ENCODE measurements around the gene KIAA2012. TPM values are rescaled to one million over a fixed set of nuclear protein-coding genes. Genes with fewer than 3 reads are reported as not detected.

The KIAA2012 gene
- total and polyA plus RNA-seq, 4 experiments from 2014 or later: not detected

- DNase-seq: no peak
- Mint-ChIP-seq H3K4me3 (no peak overlapping the region), H3K27me3 (peaks cover 2 to 20% of the 10 kb centered on the region in 2 donors), H3K27ac (no peak overlapping the region), H3K4me1 (peaks cover 0 to 2% (median 0%) of the 10 kb centered on the region in 4 donors), H3K36me3 (no peaks in the 10 kb centered on the region), H3K9me3 (peaks cover 0 to 2% (median 0%) of the 10 kb centered on the region in 8 donors)
- no peaks in the 10 kb centered on the region for H3K9me3 ChIP-seq (ENCODE audit: control insufficient read depth in 1 of 2, low read length in 2 of 2)
- no peak overlapping the region for H3K4me3 ChIP-seq (ENCODE audit: low read length in 2 of 2)
- no peak overlapping the region for H3K27ac ChIP-seq (ENCODE audit: low read depth, low read length)
- H3K4me1 ChIP-seq (ENCODE audit: insufficient read depth, low read length): no peaks in the 10 kb centered on the region
- H3K36me3 ChIP-seq (ENCODE audit: insufficient read depth, low read length): no peaks in the 10 kb centered on the region
- ChIA-PET POLR2A (ENCODE audit: partially characterized antibody) (no interaction called here), CTCF (ENCODE audit: partially characterized antibody) (no interaction called here)
- no peaks in the 10 kb centered on the region for H3K27me3 ChIP-seq (ENCODE audit: insufficient read depth, low read length)
- intact Hi-C loops (cut with micrococcal nuclease): no loop called here
Measured at GRCh38 chr2:202149155-202149762, 76.2 kb downstream of the KIAA2012 start.

- Mint-ChIP-seq H3K36me3 (no peaks in the 10 kb centered on the region), H3K9me3 (peaks cover 0 to 2% (median 0%) of the 10 kb centered on the region in 8 donors), H3K4me3 (no peak overlapping the region), H3K27ac (no peak overlapping the region), H3K4me1 (no peaks in the 10 kb centered on the region), H3K27me3 (peaks cover 4 to 20% of the 10 kb centered on the region in 2 donors)
- Histone ChIP-seq H3K27ac (ENCODE audit: low read depth, low read length) (no peak overlapping the region), H3K9me3 (ENCODE audit: control insufficient read depth in 1 of 2, low read length in 2 of 2) (no peaks in the 10 kb centered on the region), H3K4me3 (ENCODE audit: low read length in 2 of 2) (no peak overlapping the region), H3K36me3 (ENCODE audit: insufficient read depth, low read length) (no peaks in the 10 kb centered on the region), H3K27me3 (ENCODE audit: insufficient read depth, low read length) (no peaks in the 10 kb centered on the region), H3K4me1 (ENCODE audit: insufficient read depth, low read length) (no peaks in the 10 kb centered on the region)
- DNase-seq: no peak
- ChIA-PET CTCF (ENCODE audit: partially characterized antibody) (no interaction called here), POLR2A (ENCODE audit: partially characterized antibody) (no interaction called here)
- intact Hi-C loops (cut with micrococcal nuclease): no loop called here
Measured at GRCh38 chr2:202149936-202150335, 76.9 kb downstream of the KIAA2012 start.

- H3K4me1 Mint-ChIP-seq: no peaks in the 10 kb centered on the region
- no peak overlapping the region for H3K4me3 Mint-ChIP-seq
- Histone ChIP-seq H3K27ac (ENCODE audit: low read depth, low read length) (no peak overlapping the region), H3K9me3 (ENCODE audit: control insufficient read depth in 1 of 2, low read length in 2 of 2) (no peaks in the 10 kb centered on the region), H3K36me3 (ENCODE audit: insufficient read depth, low read length) (no peaks in the 10 kb centered on the region), H3K27me3 (ENCODE audit: insufficient read depth, low read length) (no peaks in the 10 kb centered on the region), H3K4me3 (ENCODE audit: low read length in 2 of 2) (no peak overlapping the region), H3K4me1 (ENCODE audit: insufficient read depth, low read length) (no peaks in the 10 kb centered on the region)
- peaks cover 5 to 25% of the 10 kb centered on the region in 2 donors for H3K27me3 Mint-ChIP-seq
- POLR2A ChIA-PET (ENCODE audit: partially characterized antibody): no interaction called here
- CTCF ChIA-PET (ENCODE audit: partially characterized antibody): no interaction called here
- DNase-seq: no peak
- peak overlapping the region in 1 of 7 donors; percentile 36 for H3K27ac Mint-ChIP-seq
- H3K36me3 Mint-ChIP-seq: no peaks in the 10 kb centered on the region
- peaks cover 0 to 2% (median 0%) of the 10 kb centered on the region in 8 donors for H3K9me3 Mint-ChIP-seq
- intact Hi-C loops (cut with micrococcal nuclease): no loop called here
Measured at GRCh38 chr2:202152104-202152715, 79.2 kb downstream of the KIAA2012 start.

GRCh38 chr2:202154613-202155012 lies 81.6 kb downstream of the KIAA2012 start:
- intact Hi-C loops (cut with micrococcal nuclease): no loop called here
- Mint-ChIP-seq H3K9me3 (peaks cover 0 to 2% (median 0%) of the 10 kb centered on the region in 8 donors), H3K36me3 (no peaks in the 10 kb centered on the region), H3K4me1 (no peaks in the 10 kb centered on the region), H3K27me3 (peaks cover 6 to 18% of the 10 kb centered on the region in 2 donors), H3K27ac (no peak overlapping the region), H3K4me3 (no peak overlapping the region)
- Histone ChIP-seq H3K4me1 (ENCODE audit: insufficient read depth, low read length) (no peaks in the 10 kb centered on the region), H3K27me3 (ENCODE audit: insufficient read depth, low read length) (no peaks in the 10 kb centered on the region), H3K36me3 (ENCODE audit: insufficient read depth, low read length) (no peaks in the 10 kb centered on the region), H3K9me3 (ENCODE audit: control insufficient read depth in 1 of 2, low read length in 2 of 2) (no peaks in the 10 kb centered on the region), H3K4me3 (ENCODE audit: low read length in 2 of 2) (no peak overlapping the region), H3K27ac (ENCODE audit: low read depth, low read length) (no peak overlapping the region)
- POLR2A ChIA-PET (ENCODE audit: partially characterized antibody): no interaction called here
- no peak for DNase-seq
- CTCF ChIA-PET (ENCODE audit: partially characterized antibody): interaction anchor here (1.7 kb wide), 1 partner anchor 24 kb away, joined by 4 read pairs; no protein-coding TSS in a partner anchor

GRCh38 chr2:202157211-202157990 lies 84.3 kb downstream of the KIAA2012 start:
- no peak for DNase-seq
- Mint-ChIP-seq H3K36me3 (no peaks in the 10 kb centered on the region), H3K27ac (no peak overlapping the region), H3K9me3 (peaks cover 0 to 2% (median 0%) of the 10 kb centered on the region in 8 donors), H3K4me3 (no peak overlapping the region), H3K4me1 (peaks cover 0 to 4% (median 0%) of the 10 kb centered on the region in 4 donors), H3K27me3 (peaks cover 6% of the 10 kb centered on the region in 2 donors)
- ChIA-PET POLR2A (ENCODE audit: partially characterized antibody) (no interaction called here), CTCF (ENCODE audit: partially characterized antibody) (no interaction called here)
- H3K27me3 ChIP-seq (ENCODE audit: insufficient read depth, low read length): no peaks in the 10 kb centered on the region
- no peak overlapping the region for H3K4me3 ChIP-seq (ENCODE audit: low read length in 2 of 2)
- H3K36me3 ChIP-seq (ENCODE audit: insufficient read depth, low read length): no peaks in the 10 kb centered on the region
- no peak overlapping the region for H3K27ac ChIP-seq (ENCODE audit: low read depth, low read length)
- intact Hi-C loops (cut with micrococcal nuclease): no loop called here
- no peaks in the 10 kb centered on the region for H3K4me1 ChIP-seq (ENCODE audit: insufficient read depth, low read length)
- H3K9me3 ChIP-seq (ENCODE audit: control insufficient read depth in 1 of 2, low read length in 2 of 2): no peaks in the 10 kb centered on the region

- no peaks in the 10 kb centered on the region for H3K27me3 ChIP-seq (ENCODE audit: insufficient read depth, low read length)
- Mint-ChIP-seq H3K4me1 (peaks cover 0 to 4% (median 0%) of the 10 kb centered on the region in 4 donors), H3K36me3 (no peaks in the 10 kb centered on the region), H3K9me3 (no peaks in the 10 kb centered on the region), H3K27ac (no peak overlapping the region), H3K4me3 (no peak overlapping the region), H3K27me3 (peaks cover 6% of the 10 kb centered on the region in 2 donors)
- intact Hi-C loops (cut with micrococcal nuclease): no loop called here
- no peaks in the 10 kb centered on the region for H3K36me3 ChIP-seq (ENCODE audit: insufficient read depth, low read length)
- no peak for DNase-seq
- ChIA-PET POLR2A (ENCODE audit: partially characterized antibody) (no interaction called here), CTCF (ENCODE audit: partially characterized antibody) (interaction anchor here (1.2 kb wide), 1 partner anchor 299 kb away, joined by 3 read pairs; no protein-coding TSS in a partner anchor)
- H3K27ac ChIP-seq (ENCODE audit: low read depth, low read length): no peak overlapping the region
- H3K4me1 ChIP-seq (ENCODE audit: insufficient read depth, low read length): no peaks in the 10 kb centered on the region
- no peak overlapping the region for H3K4me3 ChIP-seq (ENCODE audit: low read length in 2 of 2)
- H3K9me3 ChIP-seq (ENCODE audit: control insufficient read depth in 1 of 2, low read length in 2 of 2): no peaks in the 10 kb centered on the region
Measured at GRCh38 chr2:202158796-202159195, 85.7 kb downstream of the KIAA2012 start.

GRCh38 chr2:202161151-202161835 lies 88.2 kb downstream of the KIAA2012 start:
- intact Hi-C loops (cut with micrococcal nuclease): no loop called here
- H3K27ac Mint-ChIP-seq: no peak overlapping the region
- ChIA-PET POLR2A (ENCODE audit: partially characterized antibody) (no interaction called here), CTCF (ENCODE audit: partially characterized antibody) (interaction anchor here (2.2 kb wide), 1 partner anchor 17 kb away, joined by 6 read pairs; no protein-coding TSS in a partner anchor)
- H3K4me3 ChIP-seq (ENCODE audit: low read length in 2 of 2): no peak overlapping the region
- peaks cover 3 to 4% of the 10 kb centered on the region in 2 donors for H3K27me3 Mint-ChIP-seq
- no peak overlapping the region for H3K4me3 Mint-ChIP-seq
- no peaks in the 10 kb centered on the region for H3K36me3 Mint-ChIP-seq
- no peaks in the 10 kb centered on the region for H3K27me3 ChIP-seq (ENCODE audit: insufficient read depth, low read length)
- H3K27ac ChIP-seq (ENCODE audit: low read depth, low read length): no peak overlapping the region
- H3K9me3 ChIP-seq (ENCODE audit: control insufficient read depth in 1 of 2, low read length in 2 of 2): no peaks in the 10 kb centered on the region
- H3K4me1 ChIP-seq (ENCODE audit: insufficient read depth, low read length): no peaks in the 10 kb centered on the region
- DNase-seq: no peak
- H3K4me1 Mint-ChIP-seq: peaks cover 0 to 4% (median 0%) of the 10 kb centered on the region in 4 donors
- no peaks in the 10 kb centered on the region for H3K36me3 ChIP-seq (ENCODE audit: insufficient read depth, low read length)
- H3K9me3 Mint-ChIP-seq: no peaks in the 10 kb centered on the region
